Osteoblast (primary cell): Measurements from ENCODE around the gene HCFC1R1. TPM values are rescaled to one million over a fixed set of nuclear protein-coding genes. Genes with fewer than 3 reads are reported as not detected.

ENCODE experiments used
- DNase-seq: peaks from one replicate; pipeline ENCODE4 v3.0.0; 2011; ENCODE audit warnings: low spot score, mixed read lengths; ENCODE audit not compliant: insufficient read length; ENCODE audit errors: missing footprints
- H2AFZ ChIP-seq: 2 replicates; pipeline ENCODE4 v1.6.0; 2011; ENCODE audit warnings: mild to moderate bottlenecking, low read length
- H3K27ac ChIP-seq: 2 replicates; pipeline ENCODE4 v1.5.1; 2011; ENCODE audit warnings: mild to moderate bottlenecking, low read depth, low read length, moderate library complexity
- H3K27me3 ChIP-seq: 2 replicates; pipeline ENCODE4 v1.6.0; 2012; ENCODE audit warnings: mild to moderate bottlenecking, control low read depth, inconsistent platforms, low read length, moderate library complexity; ENCODE audit not compliant: insufficient read depth
- H3K36me3 ChIP-seq: 2 replicates; pipeline ENCODE4 v1.5.1; 2011; ENCODE audit warnings: mild to moderate bottlenecking, low read length, control low read depth, moderate library complexity; ENCODE audit not compliant: insufficient read depth
- H3K4me1 ChIP-seq: 2 replicates; pipeline ENCODE4 v1.5.1; 2011; ENCODE audit warnings: mild to moderate bottlenecking, low read length, control low read depth, moderate library complexity; ENCODE audit not compliant: insufficient read depth
- H3K4me2 ChIP-seq: 2 replicates; pipeline ENCODE4 v1.6.0; 2011; ENCODE audit warnings: mild to moderate bottlenecking, low read length; ENCODE audit not compliant: insufficient read depth
- H3K4me3 ChIP-seq: fragments of 200-600 bp; sonication (generic); 3 replicates; pipeline ENCODE4 v1.5.1; 2012; ENCODE audit warnings: mild to moderate bottlenecking, low read length, inconsistent platforms; ENCODE audit not compliant: insufficient read depth
- H3K79me2 ChIP-seq: 2 replicates; pipeline ENCODE4 v1.6.0; 2012; ENCODE audit warnings: mild to moderate bottlenecking, low read length, control low read depth, inconsistent platforms; ENCODE audit not compliant: insufficient read depth
- H3K9me3 ChIP-seq: 2 replicates; pipeline ENCODE4 v1.5.1; 2011; ENCODE audit warnings: low read depth, low read length, control low read depth
- H4K20me1 ChIP-seq: 2 replicates; pipeline ENCODE4 v1.6.0; 2012; ENCODE audit warnings: mild to moderate bottlenecking, low read length, control low read depth; ENCODE audit not compliant: insufficient read depth
- total RNA-seq: library from RNA; depleted of rRNA; stranded (reverse); fragments of >200 nt; gene quantifications from 2 replicates; pipeline ENCODE4 v1.2.3, GENCODE V29; 2012
- TF ChIP-seq, protein P1 (sequence below): IDR thresholded peaks from 2 replicates; pipeline ENCODE4 v1.5.1; 2011; ENCODE audit warnings: mild to moderate bottlenecking, low read depth, low read length, moderate library complexity; ENCODE audit errors: extremely low read depth

The HCFC1R1 gene
- total RNA-seq, 1 donor = 20.3 TPM

DNA sequence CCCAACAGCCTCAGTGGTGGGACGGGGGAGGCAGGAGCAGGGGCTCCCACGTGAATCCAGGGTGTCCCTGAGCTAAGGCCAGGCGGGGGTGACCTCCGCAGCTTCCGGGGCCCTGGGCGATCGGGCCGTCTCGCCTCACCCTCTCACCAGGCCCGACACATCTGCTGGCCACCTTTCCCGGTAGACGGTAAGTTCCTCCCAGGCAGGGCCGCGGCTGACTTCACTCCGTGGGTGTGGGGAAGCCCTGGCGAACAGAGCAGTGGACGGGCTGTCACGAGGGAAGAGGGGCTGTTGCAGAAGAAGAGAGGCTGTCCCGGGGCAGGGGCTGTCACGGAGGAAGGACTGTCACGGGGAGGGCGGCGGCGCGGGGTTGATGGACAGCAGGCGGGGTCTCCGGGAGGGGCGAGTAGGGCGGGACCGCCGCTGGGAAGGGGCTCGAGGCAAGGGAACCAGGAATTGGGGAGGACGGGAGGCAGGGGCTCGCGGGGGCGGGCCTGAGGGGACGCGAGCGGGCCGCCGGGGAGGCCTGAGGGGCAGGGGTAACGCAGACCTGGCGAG lies 44.0 kb downstream of the HCFC1R1 start:
- Histone ChIP-seq H3K27ac (no peak overlapping the region), H3K4me3 (peak overlapping the region; percentile 88), H3K4me2 (peak overlapping the region; percentile 84), H3K36me3 (no peaks in the 10 kb centered on the region), H3K27me3 (no peaks in the 10 kb centered on the region), H3K9me3 (no peaks in the 10 kb centered on the region), H4K20me1 (no peaks in the 10 kb centered on the region), H3K4me1 (peaks cover 11% of the 10 kb centered on the region), H2AFZ (peak overlapping the region; percentile 90), H3K79me2 (peaks cover 8% of the 10 kb centered on the region)
- TF ChIP-seq, protein P1, sequence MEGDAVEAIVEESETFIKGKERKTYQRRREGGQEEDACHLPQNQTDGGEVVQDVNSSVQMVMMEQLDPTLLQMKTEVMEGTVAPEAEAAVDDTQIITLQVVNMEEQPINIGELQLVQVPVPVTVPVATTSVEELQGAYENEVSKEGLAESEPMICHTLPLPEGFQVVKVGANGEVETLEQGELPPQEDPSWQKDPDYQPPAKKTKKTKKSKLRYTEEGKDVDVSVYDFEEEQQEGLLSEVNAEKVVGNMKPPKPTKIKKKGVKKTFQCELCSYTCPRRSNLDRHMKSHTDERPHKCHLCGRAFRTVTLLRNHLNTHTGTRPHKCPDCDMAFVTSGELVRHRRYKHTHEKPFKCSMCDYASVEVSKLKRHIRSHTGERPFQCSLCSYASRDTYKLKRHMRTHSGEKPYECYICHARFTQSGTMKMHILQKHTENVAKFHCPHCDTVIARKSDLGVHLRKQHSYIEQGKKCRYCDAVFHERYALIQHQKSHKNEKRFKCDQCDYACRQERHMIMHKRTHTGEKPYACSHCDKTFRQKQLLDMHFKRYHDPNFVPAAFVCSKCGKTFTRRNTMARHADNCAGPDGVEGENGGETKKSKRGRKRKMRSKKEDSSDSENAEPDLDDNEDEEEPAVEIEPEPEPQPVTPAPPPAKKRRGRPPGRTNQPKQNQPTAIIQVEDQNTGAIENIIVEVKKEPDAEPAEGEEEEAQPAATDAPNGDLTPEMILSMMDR = no peak
- peak; percentile 90 for DNase-seq

DNA sequence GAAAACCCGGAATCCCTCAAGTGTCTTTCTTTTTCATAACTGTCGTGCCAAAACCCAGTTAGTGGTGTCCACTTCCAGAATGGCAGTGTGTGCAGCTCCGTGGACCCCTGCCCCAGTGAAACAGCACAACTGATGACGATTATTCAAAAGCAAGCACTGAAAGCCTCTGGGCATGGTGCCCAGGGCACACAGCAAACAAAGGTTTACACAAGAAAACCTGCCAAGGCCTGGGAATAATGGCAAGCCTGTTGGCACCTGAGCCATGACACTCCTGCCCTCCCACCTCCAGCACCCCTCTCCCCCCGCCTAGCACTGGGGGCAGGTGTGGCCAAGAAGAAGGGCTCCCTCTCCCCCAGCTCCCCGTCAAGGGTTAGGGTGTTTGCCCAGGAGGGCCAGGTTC lies 46.3 kb downstream of the HCFC1R1 start:
- H3K79me2 ChIP-seq = peaks cover 8% of the 10 kb centered on the region
- no peaks in the 10 kb centered on the region for H3K9me3 ChIP-seq
- H3K36me3 ChIP-seq = no peaks in the 10 kb centered on the region
- no peak overlapping the region for H3K4me2 ChIP-seq
- TF ChIP-seq, protein P1 = no peak
- no peaks in the 10 kb centered on the region for H3K27me3 ChIP-seq
- DNase-seq = no peak
- no peak overlapping the region for H3K4me3 ChIP-seq
- H3K4me1 ChIP-seq = peaks cover 11% of the 10 kb centered on the region
- no peak overlapping the region for H3K27ac ChIP-seq
- no peaks in the 10 kb centered on the region for H4K20me1 ChIP-seq
- no peak overlapping the region for H2AFZ ChIP-seq

DNA sequence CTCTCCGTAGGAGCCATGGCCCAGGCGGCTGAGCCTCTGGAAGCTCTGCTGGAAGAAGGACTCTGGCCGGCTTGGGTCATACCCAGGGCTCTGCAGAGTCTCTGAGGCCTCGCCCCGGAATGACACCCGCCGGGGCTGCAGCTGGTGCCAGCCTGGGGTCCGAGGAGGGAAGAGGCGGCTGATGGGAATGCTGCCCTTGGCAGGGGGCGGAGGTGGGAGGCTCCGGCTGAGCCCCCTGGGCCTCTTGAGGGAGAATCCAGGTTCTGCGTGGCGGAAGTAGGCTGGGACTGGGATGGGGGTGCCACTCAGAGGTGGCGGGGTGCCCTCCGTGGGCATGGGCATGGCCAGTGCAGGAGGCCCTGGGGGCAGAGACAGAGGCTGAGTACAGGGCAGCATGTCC lies 47.1 kb downstream of the HCFC1R1 start:
- Histone ChIP-seq H3K27ac (no peak overlapping the region), H3K4me2 (no peak overlapping the region), H3K4me3 (no peak overlapping the region), H2AFZ (no peak overlapping the region), H3K79me2 (peaks cover 8% of the 10 kb centered on the region), H4K20me1 (peaks cover 4% of the 10 kb centered on the region), H3K4me1 (peaks cover 11% of the 10 kb centered on the region), H3K9me3 (no peaks in the 10 kb centered on the region), H3K36me3 (no peaks in the 10 kb centered on the region), H3K27me3 (no peaks in the 10 kb centered on the region)
- TF ChIP-seq, protein P1 = no peak
- DNase-seq = no peak

DNA sequence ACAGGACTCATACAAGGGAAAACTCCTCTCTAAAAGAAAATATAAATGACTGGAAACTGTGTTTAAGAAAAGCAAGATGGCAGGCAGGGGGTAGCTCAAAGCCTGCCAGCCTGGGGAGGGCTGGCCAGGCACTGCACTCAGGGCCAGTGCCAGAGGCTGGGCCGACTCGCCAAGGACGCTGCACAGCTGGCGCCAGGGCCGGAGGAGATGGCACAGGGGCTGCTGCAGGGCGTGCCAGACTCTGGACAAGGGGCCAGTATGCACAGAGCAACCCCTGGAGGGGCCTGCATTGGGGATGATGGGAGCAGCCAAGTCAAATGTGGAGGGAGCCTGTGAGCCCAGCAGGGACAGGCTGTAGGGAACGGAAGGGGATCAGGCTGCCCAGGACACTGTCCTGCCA lies 47.5 kb downstream of the HCFC1R1 start:
- Histone ChIP-seq H3K9me3 (no peaks in the 10 kb centered on the region), H3K4me2 (no peak overlapping the region), H3K27ac (no peak overlapping the region), H3K4me1 (peaks cover 11% of the 10 kb centered on the region), H3K4me3 (no peak overlapping the region), H4K20me1 (peaks cover 4% of the 10 kb centered on the region), H3K79me2 (peaks cover 8% of the 10 kb centered on the region), H2AFZ (no peak overlapping the region), H3K27me3 (no peaks in the 10 kb centered on the region), H3K36me3 (no peaks in the 10 kb centered on the region)
- TF ChIP-seq, protein P1 = no peak
- DNase-seq = no peak
